Naive thymus-derived CD4-positive, alpha-beta T cell (primary cell): ENCODE data around the gene TBC1D22B. TPM values are rescaled to one million over a fixed set of nuclear protein-coding genes. Genes with fewer than 3 reads are reported as not detected.

Experiments used
- ATAC-seq: fragments of 150-1000 bp; cut with Tn5 transposase; 2 replicates; pipeline ENCODE4 v1.10.0; 2021; ENCODE audit warnings: mild to moderate bottlenecking, moderate library complexity
- CTCF ChIA-PET: fragments of 350-600 bp; sonication (Branson Sonifier 250); formaldehyde crosslinking; loops from one replicate; lab custom pipeline; 2021; ENCODE audit warnings: antibody characterized with exemption; lab: Charles Lee
- POLR2A ChIA-PET: fragments of 350-600 bp; sonication (Branson Sonifier 250); formaldehyde crosslinking; loops from one replicate; lab custom pipeline; 2021; ENCODE audit warnings: antibody characterized with exemption, inconsistent platforms; lab: Charles Lee
- DNase-seq, 9 donors: peaks; one replicate each; pipeline versions ENCODE4 v3.0.0 to v3.0.0-alpha.2; 2020 to 2022; ENCODE audit warnings: mixed read lengths in 1 of 9
- H3K27ac ChIP-seq: one replicate; pipeline ENCODE4 v1.7.0; 2013; ENCODE audit warnings: mild to moderate bottlenecking, low read depth, low read length, moderate library complexity
- H3K27me3 ChIP-seq, 2 donors: one replicate each; pipeline ENCODE4 v1.7.0; 2013; ENCODE audit warnings: low read length in 2 of 2, mild to moderate bottlenecking in 2 of 2, moderate library complexity in 2 of 2; ENCODE audit not compliant: control insufficient read depth in 2 of 2, insufficient read depth in 2 of 2
- H3K36me3 ChIP-seq, 3 experiments: 1 replicate in 2 of 3; 2 replicates in 1 of 3; pipeline ENCODE4 v1.7.0; 2013; ENCODE audit warnings: low read length in 3 of 3, mild to moderate bottlenecking in 3 of 3, moderate library complexity in 1 of 3; ENCODE audit not compliant: insufficient read depth in 3 of 3, control insufficient read depth in 2 of 3
- H3K4me1 ChIP-seq, 2 donors: one replicate each; pipeline ENCODE4 v1.7.0; 2013; ENCODE audit warnings: low read length in 2 of 2, mild to moderate bottlenecking in 2 of 2, moderate library complexity in 1 of 2; ENCODE audit not compliant: control insufficient read depth in 2 of 2, insufficient read depth in 2 of 2
- H3K4me3 ChIP-seq: 2 replicates; pipeline ENCODE4 v1.7.0; 2013; ENCODE audit warnings: mild to moderate bottlenecking, low read length
- H3K9me3 ChIP-seq, 3 experiments: 1 replicate in 2 of 3; 2 replicates in 1 of 3; pipeline ENCODE4 v1.7.0; 2013; ENCODE audit warnings: low read length in 3 of 3; ENCODE audit not compliant: control insufficient read depth in 2 of 3
- H3K27ac Mint-ChIP-seq, 9 donors: one replicate each; pipeline ENCODE4 v1.8.0; 2020 to 2022; ENCODE audit warnings: mixed read lengths in 9 of 9, mild to moderate bottlenecking in 8 of 9, moderate library complexity in 5 of 9, inconsistent platforms in 2 of 9
- H3K27me3 Mint-ChIP-seq, 5 donors: one replicate each; pipeline ENCODE4 v1.8.0; 2021 to 2022; ENCODE audit warnings: mixed read lengths in 5 of 5, mild to moderate bottlenecking in 1 of 5
- H3K36me3 Mint-ChIP-seq, 5 donors: one replicate each; pipeline ENCODE4 v1.8.0; 2020 to 2022; ENCODE audit warnings: mixed read lengths in 5 of 5, mild to moderate bottlenecking in 3 of 5, inconsistent platforms in 1 of 5
- H3K4me1 Mint-ChIP-seq, 7 donors: one replicate each; pipeline ENCODE4 v1.8.0; 2020 to 2022; ENCODE audit warnings: mixed read lengths in 7 of 7, mild to moderate bottlenecking in 3 of 7, inconsistent platforms in 1 of 7
- H3K4me3 Mint-ChIP-seq, 10 donors: one replicate each; pipeline ENCODE4 v1.8.0; 2020 to 2022; ENCODE audit warnings: mild to moderate bottlenecking in 10 of 10, mixed read lengths in 10 of 10, moderate library complexity in 6 of 10, inconsistent platforms in 2 of 10
- H3K9me3 Mint-ChIP-seq, 11 donors: one replicate each; pipeline ENCODE4 v1.8.0; 2020 to 2022; ENCODE audit warnings: mixed read lengths in 11 of 11, mild to moderate bottlenecking in 4 of 11, inconsistent platforms in 1 of 11, moderate library complexity in 1 of 11
- intact Hi-C, 2 donors: fragments of 100-400 bp; cut with micrococcal nuclease; formaldehyde crosslinking; loops; one replicate each; pipeline ENCODE4 v1.15.1; 2023
- polyA plus RNA-seq, 2 donors: library from polyadenylated mRNA; unstranded; fragments of 300-500 nt; fragmentation: Illumina TruSeq; gene quantifications; one replicate each; pipeline ENCODE4 v1.2.3, GENCODE V29; 2021
- total RNA-seq, 6 experiments: library from RNA in 5 of 6; stranded (reverse) in 5 of 6; gene quantifications; 1 replicate in 5 of 6; 2 replicates in 1 of 6; pipeline ENCODE4 v1.2.3 and lab custom pipeline; 2021 to 2026

TBC1D22B gene
- total and polyA plus RNA-seq, 7 experiments from 2014 or later: 7.7 to 23.5 (median 9.5) TPM

GRCh38 chr6:37308069-37308815, 50.7 kb downstream of the TBC1D22B start:
- Mint-ChIP-seq H3K4me1 (peaks cover 0 to 36% (median 0%) of the 10 kb centered on the region in 7 donors), H3K27me3 (no peaks in the 10 kb centered on the region), H3K36me3 (peaks cover 1 to 32% (median 17%) of the 10 kb centered on the region in 5 donors), H3K4me3 (no peak overlapping the region), H3K27ac (peak overlapping the region in 1 of 9 donors; percentile 10), H3K9me3 (no peaks in the 10 kb centered on the region)
- intact Hi-C loops: no loop called here
- Histone ChIP-seq H3K27ac (no peak overlapping the region), H3K9me3 (no peaks in the 10 kb centered on the region), H3K36me3 (peaks cover 0 to 38% (median 4%) of the 10 kb centered on the region in 3 experiments), H3K27me3 (no peaks in the 10 kb centered on the region), H3K4me3 (no peak overlapping the region), H3K4me1 (no peaks in the 10 kb centered on the region)
- POLR2A ChIA-PET: no interaction called here
- CTCF ChIA-PET: no interaction called here
- ATAC-seq (no peak), DNase-seq (no peak)

GRCh38 chr6:37309046-37309445, 51.5 kb downstream of the TBC1D22B start:
- H3K4me1 ChIP-seq: no peaks in the 10 kb centered on the region
- Mint-ChIP-seq H3K4me1 (peaks cover 0 to 30% (median 0%) of the 10 kb centered on the region in 7 donors), H3K27me3 (no peaks in the 10 kb centered on the region), H3K9me3 (no peaks in the 10 kb centered on the region), H3K4me3 (no peak overlapping the region), H3K27ac (no peak overlapping the region), H3K36me3 (peaks cover 3 to 31% (median 13%) of the 10 kb centered on the region in 5 donors)
- H3K27ac ChIP-seq: no peak overlapping the region
- no peak for DNase-seq
- POLR2A ChIA-PET: no interaction called here
- no peaks in the 10 kb centered on the region for H3K27me3 ChIP-seq
- ATAC-seq: no peak
- CTCF ChIA-PET: interaction anchor here (1.2 kb wide), 1 partner anchor 17 kb away, joined by 3 read pairs; no protein-coding TSS in a partner anchor
- intact Hi-C loops: no loop called here
- H3K9me3 ChIP-seq: no peaks in the 10 kb centered on the region
- no peak overlapping the region for H3K4me3 ChIP-seq
- peaks cover 0 to 38% (median 4%) of the 10 kb centered on the region in 3 experiments for H3K36me3 ChIP-seq

GRCh38 chr6:37309692-37310091, 52.1 kb downstream of the TBC1D22B start:
- Mint-ChIP-seq H3K4me3 (no peak overlapping the region), H3K27ac (no peak overlapping the region), H3K36me3 (peaks cover 5 to 27% (median 10%) of the 10 kb centered on the region in 5 donors), H3K4me1 (peaks cover 0 to 34% (median 1%) of the 10 kb centered on the region in 7 donors), H3K27me3 (no peaks in the 10 kb centered on the region), H3K9me3 (no peaks in the 10 kb centered on the region)
- ATAC-seq (no peak), DNase-seq (no peak)
- Histone ChIP-seq H3K36me3 (peaks cover 0 to 41% (median 4%) of the 10 kb centered on the region in 3 experiments), H3K9me3 (no peaks in the 10 kb centered on the region), H3K4me3 (no peak overlapping the region), H3K4me1 (no peaks in the 10 kb centered on the region), H3K27ac (no peak overlapping the region), H3K27me3 (no peaks in the 10 kb centered on the region)
- ChIA-PET CTCF (interaction anchor here (0.6 to 1.2 kb wide), 2 partner anchors 16 to 305 kb away, joined by 3 read pairs; no protein-coding TSS in a partner anchor), POLR2A (no interaction called here)
- intact Hi-C loops: no loop called here

- H3K4me3 Mint-ChIP-seq: no peak overlapping the region
- ChIA-PET CTCF (interaction anchor here (0.6 to 0.8 kb wide), 2 partner anchors 17 to 1316 kb away, joined by 3 to 5 read pairs; no protein-coding TSS in a partner anchor), POLR2A (interaction anchor here (0.6 kb wide), 1 partner anchor 69 kb away, joined by 4 read pairs; no protein-coding TSS in a partner anchor)
- no peaks in the 10 kb centered on the region for H3K9me3 ChIP-seq
- intact Hi-C loops: no loop called here
- H3K4me1 Mint-ChIP-seq: peaks cover 0 to 35% (median 3%) of the 10 kb centered on the region in 7 donors
- ATAC-seq: no peak
- DNase-seq: no peak
- H3K27me3 Mint-ChIP-seq: no peaks in the 10 kb centered on the region
- no peak overlapping the region for H3K4me3 ChIP-seq
- peaks cover 1 to 46% (median 8%) of the 10 kb centered on the region in 3 experiments for H3K36me3 ChIP-seq
- no peak overlapping the region for H3K27ac ChIP-seq
- peaks cover 5 to 23% (median 13%) of the 10 kb centered on the region in 5 donors for H3K36me3 Mint-ChIP-seq
- H3K27ac Mint-ChIP-seq: no peak overlapping the region
- no peaks in the 10 kb centered on the region for H3K4me1 ChIP-seq
- no peaks in the 10 kb centered on the region for H3K9me3 Mint-ChIP-seq
- no peaks in the 10 kb centered on the region for H3K27me3 ChIP-seq
These were observed 53.4 kb downstream of the TBC1D22B start for GRCh38 chr6:37310966-37311365.

GRCh38 chr6:37311741-37312473, 54.3 kb downstream of the TBC1D22B start:
- Histone ChIP-seq H3K36me3 (peaks cover 4 to 49% (median 6%) of the 10 kb centered on the region in 3 experiments), H3K4me1 (no peaks in the 10 kb centered on the region), H3K4me3 (no peak overlapping the region), H3K27me3 (no peaks in the 10 kb centered on the region), H3K9me3 (no peaks in the 10 kb centered on the region), H3K27ac (no peak overlapping the region)
- CTCF ChIA-PET: no interaction called here
- Mint-ChIP-seq H3K27ac (peak overlapping the region in 3 of 9 donors; percentile 17 to 62 (median 38)), H3K4me3 (no peak overlapping the region), H3K4me1 (peaks cover 0 to 32% (median 3%) of the 10 kb centered on the region in 7 donors), H3K27me3 (no peaks in the 10 kb centered on the region), H3K36me3 (peaks cover 5 to 21% (median 13%) of the 10 kb centered on the region in 5 donors), H3K9me3 (no peaks in the 10 kb centered on the region)
- intact Hi-C loops: no loop called here
- POLR2A ChIA-PET: no interaction called here
- DNase-seq: no peak
- ATAC-seq: no peak

- H3K36me3 ChIP-seq: peaks cover 11 to 65% (median 18%) of the 10 kb centered on the region in 3 experiments
- ChIA-PET CTCF (interaction anchor here (0.5 to 2.2 kb wide), 6 partner anchors 12 to 550 kb away, joined by 3 to 13 read pairs (median 5); no protein-coding TSS in a partner anchor), POLR2A (interaction anchor here (0.6 kb wide), 1 partner anchor 758 kb away, joined by 3 read pairs; no protein-coding TSS in a partner anchor)
- Mint-ChIP-seq H3K4me3 (no peak overlapping the region), H3K9me3 (no peaks in the 10 kb centered on the region), H3K36me3 (peaks cover 5 to 14% (median 13%) of the 10 kb centered on the region in 5 donors), H3K27me3 (no peaks in the 10 kb centered on the region), H3K27ac (peak overlapping the region in 2 of 9 donors; percentile 6), H3K4me1 (peaks cover 0 to 30% (median 3%) of the 10 kb centered on the region in 7 donors)
- no peaks in the 10 kb centered on the region for H3K27me3 ChIP-seq
- H3K9me3 ChIP-seq: no peaks in the 10 kb centered on the region
- ATAC-seq (no peak), DNase-seq (no peak)
- no peak overlapping the region for H3K27ac ChIP-seq
- H3K4me1 ChIP-seq: no peaks in the 10 kb centered on the region
- no peak overlapping the region for H3K4me3 ChIP-seq
- intact Hi-C loops: loop anchor here in 1 of 2 donors (2.0 kb wide), 2 partner anchors 91 to 103 kb away; no protein-coding TSS in a partner anchor
These were observed 56.3 kb downstream of the TBC1D22B start for GRCh38 chr6:37313723-37314486.
